RWPE2 (cell line): ENCODE measurements around the gene VOPP1.

ENCODE experiments used
- ATAC-seq: fragments of 200-7000 bp; cut with Tn5 transposase; 3 replicates; pipeline ENCODE4 v1.9.1; 2021; ENCODE audit warnings: low read depth
- DNase-seq: peaks from one replicate; pipeline ENCODE4 v3.0.0-alpha.2; 2020; ENCODE audit warnings: low spot score
- H3K27ac ChIP-seq: fragments of 450-650 bp; 2 replicates; pipeline ENCODE4 v1.5.1; 2017; ENCODE audit warnings: mild to moderate bottlenecking; ENCODE audit not compliant: poor library complexity, severe bottlenecking
- H3K27me3 ChIP-seq: fragments of 250-450 bp; sonication (Bioruptor Pico); 2 replicates; pipeline ENCODE4 v1.5.1; 2021; ENCODE audit warnings: mild to moderate bottlenecking, moderate library complexity; ENCODE audit not compliant: insufficient read depth, poor library complexity, severe bottlenecking
- H3K36me3 ChIP-seq: fragments of 250-450 bp; sonication (Bioruptor Pico); 2 replicates; pipeline ENCODE4 v1.5.1; 2020; ENCODE audit warnings: low read depth, mild to moderate bottlenecking, moderate library complexity
- H3K4me1 ChIP-seq: fragments of 250-450 bp; sonication (Bioruptor Pico); 2 replicates; pipeline ENCODE4 v1.5.1; 2021; ENCODE audit warnings: mild to moderate bottlenecking, moderate library complexity; ENCODE audit not compliant: insufficient read depth, poor library complexity, severe bottlenecking
- H3K4me3 ChIP-seq: fragments of 250-450 bp; sonication (Bioruptor Pico); 2 replicates; pipeline ENCODE4 v1.5.1; 2021; ENCODE audit warnings: mild to moderate bottlenecking, moderate library complexity; ENCODE audit not compliant: severe bottlenecking
- H3K9me3 ChIP-seq: fragments of 250-450 bp; sonication (Bioruptor Pico); 2 replicates; pipeline ENCODE4 v1.5.1; 2021; ENCODE audit warnings: mild to moderate bottlenecking, moderate library complexity; ENCODE audit not compliant: severe bottlenecking
- CTCF ChIP-seq: fragments of 450-650 bp; IDR thresholded peaks from one replicate; pipeline ENCODE4 v1.5.1; 2017; ENCODE audit warnings: mild to moderate bottlenecking, moderate library complexity; ENCODE audit not compliant: poor library complexity, severe bottlenecking

Gene VOPP1

GRCh38 chr7:55555160-55555559 lies 17.1 kb downstream of the VOPP1 start:
- Histone ChIP-seq H3K4me3 (no peak overlapping the region), H3K4me1 (peaks cover 37% of the 10 kb centered on the region), H3K27ac (no peak overlapping the region), H3K27me3 (no peaks in the 10 kb centered on the region), H3K9me3 (no peaks in the 10 kb centered on the region), H3K36me3 (peaks cover 7% of the 10 kb centered on the region)
- TF ChIP-seq CTCF: no peak
- ATAC-seq: no peak
- DNase-seq: no peak

- H3K36me3 ChIP-seq: peaks cover 7% of the 10 kb centered on the region
- H3K9me3 ChIP-seq: no peaks in the 10 kb centered on the region
- no peak overlapping the region for H3K27ac ChIP-seq
- no peak for TF ChIP-seq CTCF
- peaks cover 37% of the 10 kb centered on the region for H3K4me1 ChIP-seq
- H3K27me3 ChIP-seq: no peaks in the 10 kb centered on the region
- ATAC-seq: no peak
- DNase-seq: no peak
- H3K4me3 ChIP-seq: no peak overlapping the region
Measured at GRCh38 chr7:55554038-55554437, 18.3 kb downstream of the VOPP1 start.

GRCh38 chr7:55553024-55553345 lies 19.3 kb downstream of the VOPP1 start:
- no peak for DNase-seq
- H3K27me3 ChIP-seq: no peaks in the 10 kb centered on the region
- H3K9me3 ChIP-seq: no peaks in the 10 kb centered on the region
- no peak for TF ChIP-seq CTCF
- peaks cover 7% of the 10 kb centered on the region for H3K36me3 ChIP-seq
- peaks cover 37% of the 10 kb centered on the region for H3K4me1 ChIP-seq
- peak overlapping the region; percentile 36 for H3K27ac ChIP-seq
- H3K4me3 ChIP-seq: no peak overlapping the region
- ATAC-seq: peak; percentile 6; the same call in 1 of the 3 replicates

GRCh38 chr7:55552320-55553023 lies 19.8 kb downstream of the VOPP1 start:
- peaks cover 39% of the 10 kb centered on the region for H3K4me1 ChIP-seq
- H3K4me3 ChIP-seq: no peak overlapping the region
- H3K27ac ChIP-seq: peak overlapping the region; percentile 36
- peak; percentile 73 for DNase-seq
- no peaks in the 10 kb centered on the region for H3K27me3 ChIP-seq
- peaks cover 7% of the 10 kb centered on the region for H3K36me3 ChIP-seq
- no peak for TF ChIP-seq CTCF
- ATAC-seq: peak; percentile 98
- H3K9me3 ChIP-seq: no peaks in the 10 kb centered on the region

- no peak for ATAC-seq
- Histone ChIP-seq H3K27me3 (no peaks in the 10 kb centered on the region), H3K36me3 (peaks cover 2% of the 10 kb centered on the region), H3K4me1 (peaks cover 47% of the 10 kb centered on the region), H3K27ac (no peak overlapping the region), H3K9me3 (no peaks in the 10 kb centered on the region), H3K4me3 (no peak overlapping the region)
- DNase-seq: no peak
- TF ChIP-seq CTCF: no peak
Measured at GRCh38 chr7:55550841-55551537, 21.3 kb downstream of the VOPP1 start.
